ENCODE results near the gene MYEOV. TPM values are rescaled to one million over a fixed set of nuclear protein-coding genes. Genes with fewer than 3 reads are reported as not detected.

MYEOV gene
- total and polyA plus RNA-seq, 9 of the 15 experiments (the other 6 are each of a cell fraction or from before 2014, with no cell fraction given) = 10.2 to 133 (median 32.2) TPM

- TF ChIP-seq ZNF592 (IDR thresholded peaks at IDR 0.05) (peak; percentile 46; the same call in 1 of the 2 replicates), LARP7 (IDR thresholded peaks at IDR 0.05) (peak; percentile 30; the same call in 1 of the 2 replicates), HDGF (IDR thresholded peaks at IDR 0.05) (peak; percentile 81; the same call in 1 of the 2 replicates), NUFIP1 (IDR thresholded peaks at IDR 0.05; ENCODE audit: partially characterized antibody) (peak; percentile 19), TGIF2 (CRISPR knock-in tag; IDR thresholded peaks at IDR 0.05) (no peak), ZSCAN29 (IDR thresholded peaks at IDR 0.05) (no peak), SAP30 (IDR thresholded peaks at IDR 0.05; ENCODE audit: borderline replicate concordance, insufficient read depth, low read depth, low read length, poor library complexity, severe bottlenecking) (peak; percentile 4), JUND (IDR thresholded peaks at IDR 0.05; ENCODE audit: borderline replicate concordance, low read depth, low read length) (no peak; the same call in 1 of the 2 replicates), JUND (tag; IDR thresholded peaks at IDR 0.05; ENCODE audit: borderline replicate concordance, low read depth, low read length) (no peak; the same call in 2 of the 3 replicates), KDM5B (IDR thresholded peaks at IDR 0.05; ENCODE audit: insufficient replicate concordance, low read depth, low read length) (no peak), FOXK2 (conservative IDR thresholded peaks at IDR 0.05 in 1 of 2, IDR thresholded peaks at IDR 0.05 in 1 of 2; ENCODE audit: low read depth in 2 of 2) (no peak), GABPA (tag; conservative IDR thresholded peaks at IDR 0.05; ENCODE audit: low read depth) (peak; percentile 46), MAZ (CRISPR knock-in tag; conservative IDR thresholded peaks at IDR 0.05 in 1 of 2, IDR thresholded peaks at IDR 0.05 in 1 of 2) (0 out of 4 replicates have a peak, but pooled peaks of 1 of the 2 experiments have one; percentile 24), HDAC1 (IDR thresholded peaks at IDR 0.05) (peak in 1 of 2 experiments; percentile 77; a peak in 2 of 4 replicates), ETV1 (tag; conservative IDR thresholded peaks at IDR 0.05; ENCODE audit: low read depth) (0 out of 2 replicates have a peak, but pooled peaks have one; percentile 14), ARHGAP35 (IDR thresholded peaks at IDR 0.05; ENCODE audit: partially characterized antibody) (peak; percentile 69), TEAD2 (tag; IDR thresholded peaks at IDR 0.05) (no peak)
- TF ChIP-seq, protein P1, sequence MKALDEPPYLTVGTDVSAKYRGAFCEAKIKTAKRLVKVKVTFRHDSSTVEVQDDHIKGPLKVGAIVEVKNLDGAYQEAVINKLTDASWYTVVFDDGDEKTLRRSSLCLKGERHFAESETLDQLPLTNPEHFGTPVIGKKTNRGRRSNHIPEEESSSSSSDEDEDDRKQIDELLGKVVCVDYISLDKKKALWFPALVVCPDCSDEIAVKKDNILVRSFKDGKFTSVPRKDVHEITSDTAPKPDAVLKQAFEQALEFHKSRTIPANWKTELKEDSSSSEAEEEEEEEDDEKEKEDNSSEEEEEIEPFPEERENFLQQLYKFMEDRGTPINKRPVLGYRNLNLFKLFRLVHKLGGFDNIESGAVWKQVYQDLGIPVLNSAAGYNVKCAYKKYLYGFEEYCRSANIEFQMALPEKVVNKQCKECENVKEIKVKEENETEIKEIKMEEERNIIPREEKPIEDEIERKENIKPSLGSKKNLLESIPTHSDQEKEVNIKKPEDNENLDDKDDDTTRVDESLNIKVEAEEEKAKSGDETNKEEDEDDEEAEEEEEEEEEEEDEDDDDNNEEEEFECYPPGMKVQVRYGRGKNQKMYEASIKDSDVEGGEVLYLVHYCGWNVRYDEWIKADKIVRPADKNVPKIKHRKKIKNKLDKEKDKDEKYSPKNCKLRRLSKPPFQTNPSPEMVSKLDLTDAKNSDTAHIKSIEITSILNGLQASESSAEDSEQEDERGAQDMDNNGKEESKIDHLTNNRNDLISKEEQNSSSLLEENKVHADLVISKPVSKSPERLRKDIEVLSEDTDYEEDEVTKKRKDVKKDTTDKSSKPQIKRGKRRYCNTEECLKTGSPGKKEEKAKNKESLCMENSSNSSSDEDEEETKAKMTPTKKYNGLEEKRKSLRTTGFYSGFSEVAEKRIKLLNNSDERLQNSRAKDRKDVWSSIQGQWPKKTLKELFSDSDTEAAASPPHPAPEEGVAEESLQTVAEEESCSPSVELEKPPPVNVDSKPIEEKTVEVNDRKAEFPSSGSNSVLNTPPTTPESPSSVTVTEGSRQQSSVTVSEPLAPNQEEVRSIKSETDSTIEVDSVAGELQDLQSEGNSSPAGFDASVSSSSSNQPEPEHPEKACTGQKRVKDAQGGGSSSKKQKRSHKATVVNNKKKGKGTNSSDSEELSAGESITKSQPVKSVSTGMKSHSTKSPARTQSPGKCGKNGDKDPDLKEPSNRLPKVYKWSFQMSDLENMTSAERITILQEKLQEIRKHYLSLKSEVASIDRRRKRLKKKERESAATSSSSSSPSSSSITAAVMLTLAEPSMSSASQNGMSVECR (CRISPR knock-in tag; IDR thresholded peaks at IDR 0.05) = no peak
These were observed 6.4 kb downstream of the MYEOV start (continued) for GRCh38 chr11:69300120-69301060.

Measured in K562 (cell line).